GM12878 (cell line): ENCODE measurements around the gene IGFBP3.

Source experiments
- BACH1 ChIP-seq: fragments of 450-650 bp; IDR thresholded peaks from 2 replicates; pipeline ENCODE4 v1.6.1; 2017; ENCODE audit warnings: mild to moderate bottlenecking, borderline replicate concordance
- CTCF ChIP-seq, 3 experiments: IDR thresholded peaks in 2 of 3; conservative IDR thresholded peaks in 1 of 3; 2 replicates each; pipeline ENCODE4 v1.5.1; 2011; ENCODE audit warnings: low read depth in 3 of 3, low read length in 3 of 3, mild to moderate bottlenecking in 3 of 3, control low read depth in 2 of 3, moderate library complexity in 2 of 3, inconsistent platforms in 1 of 3, mixed read lengths in 1 of 3; ENCODE audit not compliant: control insufficient read depth in 2 of 3, insufficient read depth in 1 of 3; ENCODE audit errors: extremely low read depth in 1 of 3
- GATAD2B ChIP-seq: fragments of 450-650 bp; conservative IDR thresholded peaks from 2 replicates; pipeline ENCODE4 v1.6.1; 2017; ENCODE audit warnings: low read depth, mild to moderate bottlenecking, moderate library complexity
- JUND ChIP-seq: IDR thresholded peaks from 2 replicates; pipeline ENCODE4 v1.6.1; 2012; ENCODE audit warnings: low read depth, mild to moderate bottlenecking, low read length, improper control_type of control experiment, moderate library complexity
- MTA3 ChIP-seq: IDR thresholded peaks from 2 replicates; pipeline ENCODE4 v1.6.1; 2012; ENCODE audit warnings: low read length, inconsistent platforms, borderline replicate concordance
- RFX5 ChIP-seq: IDR thresholded peaks from 2 replicates; pipeline ENCODE4 v1.6.1; 2011; ENCODE audit warnings: low read depth, low read length, improper control_type of control experiment
- SP1 ChIP-seq: IDR thresholded peaks from one replicate; pipeline ENCODE4 v1.6.1; 2011; ENCODE audit warnings: low read depth, low read length
- USF2 ChIP-seq: IDR thresholded peaks from 2 replicates; pipeline ENCODE4 v1.6.1; 2011; ENCODE audit warnings: low read depth, low read length, improper control_type of control experiment, borderline replicate concordance

DNA sequence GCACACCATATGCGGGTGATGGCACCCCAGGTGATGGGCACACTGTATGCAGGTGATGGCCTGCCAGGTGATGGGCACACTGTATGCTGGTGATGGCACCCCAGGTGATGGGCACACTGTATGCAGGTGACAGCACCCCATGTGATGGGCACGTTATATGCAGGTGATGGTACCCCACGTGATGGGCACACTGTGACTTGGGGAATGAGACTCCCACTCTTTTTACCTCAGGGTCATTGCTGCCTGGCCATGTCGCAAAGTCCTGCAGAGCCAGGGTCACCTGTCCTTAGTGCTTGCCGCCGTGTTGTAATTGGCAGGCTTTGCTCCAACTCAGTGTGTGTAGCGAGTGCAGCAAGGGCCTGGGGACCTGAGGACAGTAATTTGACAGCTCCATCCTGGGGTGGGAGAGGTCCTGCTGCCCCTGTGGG is 40.6 kb downstream of the IGFBP3 start:
- TF ChIP-seq BACH1 (no peak), RFX5 (no peak), SP1 (no peak), USF2 (no peak), CTCF (IDR thresholded peaks at IDR 0.05 in 2 of 3, conservative IDR thresholded peaks at IDR 0.05 in 1 of 3; ENCODE audit: control insufficient read depth in 2 of 3, extremely low read depth in 1 of 3, insufficient read depth in 1 of 3, low read depth in 3 of 3, low read length in 3 of 3) (no peak), JUND (no peak), MTA3 (no peak), GATAD2B (no peak)
